Breast epithelium (tissue), 3 donors: ENCODE measurements around the gene SLC12A2.

Source experiments
- CTCF ChIP-seq, 3 donors: fragments of 450-650 bp; IDR thresholded peaks; one replicate each; pipeline ENCODE4 v1.5.1; 2016 to 2017; ENCODE audit warnings: antibody characterized with exemption in 3 of 3, mild to moderate bottlenecking in 3 of 3, moderate library complexity in 3 of 3
- POLR2A ChIP-seq: fragments of 450-650 bp; IDR thresholded peaks from one replicate; pipeline ENCODE4 v1.6.1; 2016; ENCODE audit warnings: antibody characterized with exemption, mild to moderate bottlenecking, moderate library complexity
- POLR2AphosphoS5 ChIP-seq, 3 donors: sonication (generic); formaldehyde crosslinking; IDR thresholded peaks; one replicate each; pipeline ENCODE4 v1.6.1; 2017; ENCODE audit warnings: antibody characterized with exemption in 3 of 3

GRCh38 chr5:128135286-128135685, 51.7 kb downstream of the SLC12A2 start:
- no peak for TF ChIP-seq CTCF (IDR thresholded peaks at IDR 0.05)
- no peak for TF ChIP-seq POLR2A
- no peak for TF ChIP-seq POLR2AphosphoS5 (IDR thresholded peaks at IDR 0.05)
